Calu3 (cell line): ENCODE measurements around the gene SSUH2. TPM values are rescaled to one million over a fixed set of nuclear protein-coding genes. Genes with fewer than 3 reads are reported as not detected.

Source experiments
- BruUV-seq: library from RNA; stranded (reverse); fragments of 400-500 nt; replicated peaks from 2 replicates; lab custom pipeline; 2021; lab: Mats Ljungman, UMichigan
- CTCF ChIA-PET: fragments of 300-600 bp; sonication (Branson Sonifier 250); formaldehyde crosslinking; loops from one replicate; lab custom pipeline; 2022; ENCODE audit warnings: antibody characterized with exemption; lab: Charles Lee
- DNase-seq: peaks from one replicate; pipeline ENCODE4 v3.0.0; 2022
- H3K27ac Mint-ChIP-seq: one replicate; pipeline ENCODE4 v1.8.0; 2022; ENCODE audit warnings: mixed read lengths; ENCODE audit not compliant: unreplicated experiment
- H3K27me3 Mint-ChIP-seq: one replicate; pipeline ENCODE4 v1.8.0; 2022; ENCODE audit warnings: mixed read lengths; ENCODE audit not compliant: unreplicated experiment
- H3K36me3 Mint-ChIP-seq: one replicate; pipeline ENCODE4 v1.8.0; 2022; ENCODE audit warnings: mild to moderate bottlenecking, moderate library complexity, mixed read lengths; ENCODE audit not compliant: insufficient read depth, unreplicated experiment
- H3K4me1 Mint-ChIP-seq: one replicate; pipeline ENCODE4 v1.8.0; 2022; ENCODE audit warnings: mild to moderate bottlenecking, low read depth, mixed read lengths; ENCODE audit not compliant: unreplicated experiment
- H3K4me3 Mint-ChIP-seq: one replicate; pipeline ENCODE4 v1.8.0; 2022; ENCODE audit warnings: mild to moderate bottlenecking, low read depth, moderate library complexity, mixed read lengths; ENCODE audit not compliant: unreplicated experiment
- H3K9me3 Mint-ChIP-seq: one replicate; pipeline ENCODE4 v1.8.0; 2022; ENCODE audit warnings: low read depth, mixed read lengths; ENCODE audit not compliant: unreplicated experiment
- intact Hi-C: fragments of 100-400 bp; cut with micrococcal nuclease; formaldehyde crosslinking; loops from one replicate; pipeline ENCODE4 v1.10.0; 2022; ENCODE audit not compliant: unreplicated experiment
- total RNA-seq: library from RNA; stranded (reverse); gene quantifications from 2 replicates; pipeline ENCODE4 v1.2.3, GENCODE V29; 2022
- TF ChIP-seq, protein P1 (sequence below): fragments of 200-600 bp; IDR thresholded peaks from one replicate; pipeline ENCODE4 v1.8.0; 2022; ENCODE audit warnings: antibody characterized with exemption; ENCODE audit not compliant: unreplicated experiment

The SSUH2 gene
- total RNA-seq, 1 experiment from 2014 or later: not detected

DNA sequence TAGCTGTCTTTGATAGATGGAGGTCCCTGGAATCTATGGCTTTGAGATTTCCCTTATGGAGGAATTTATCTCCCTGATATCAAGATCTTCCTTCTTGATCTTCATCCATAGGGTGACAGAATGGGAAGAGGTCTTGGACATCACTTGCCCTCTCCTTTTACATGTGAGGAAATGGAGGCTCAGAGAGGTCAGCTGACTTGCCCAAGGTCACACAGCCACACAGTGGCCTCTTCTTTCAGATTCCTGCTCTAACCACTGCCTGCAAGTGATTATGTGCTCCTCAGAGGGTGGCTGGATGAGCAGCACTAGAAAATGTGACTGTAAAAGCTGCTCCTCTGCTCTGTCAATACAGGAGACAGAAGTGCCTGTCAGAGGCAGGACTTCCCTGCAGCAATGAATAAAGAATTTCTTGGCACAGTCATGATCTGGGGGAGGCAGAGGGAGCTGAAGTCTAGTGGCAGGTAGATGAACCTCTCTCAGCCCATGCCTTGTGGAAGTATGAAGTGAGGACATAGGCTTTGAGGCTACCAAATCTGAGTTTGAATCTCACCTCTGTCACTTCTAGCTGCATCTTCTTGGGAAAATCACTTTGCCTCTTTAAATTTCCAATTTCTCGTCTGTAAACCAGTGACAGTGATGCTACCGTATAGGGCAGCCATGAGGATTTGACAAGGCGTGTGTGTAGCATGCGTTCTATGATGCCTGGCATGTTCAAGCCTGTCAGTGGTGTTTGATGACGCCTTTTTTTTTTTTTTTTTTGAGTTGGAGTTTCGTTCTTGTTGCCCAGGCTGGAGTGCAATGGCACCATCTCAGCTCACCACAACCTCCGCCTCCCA is 12.0 kb downstream of the SSUH2 start:
- intact Hi-C loops: no loop called here
- Mint-ChIP-seq H3K9me3 (no peaks in the 10 kb centered on the region), H3K4me3 (no peak overlapping the region), H3K36me3 (peaks cover 9% of the 10 kb centered on the region), H3K4me1 (peaks cover 51% of the 10 kb centered on the region), H3K27me3 (no peaks in the 10 kb centered on the region), H3K27ac (no peak overlapping the region)
- BruUV-seq: no TSS peak
- CTCF ChIA-PET: interaction anchor here (0.7 kb wide), 1 partner anchor 1203 kb away, joined by 3 read pairs; no protein-coding TSS in a partner anchor
- DNase-seq: no peak
- TF ChIP-seq, protein P1, sequence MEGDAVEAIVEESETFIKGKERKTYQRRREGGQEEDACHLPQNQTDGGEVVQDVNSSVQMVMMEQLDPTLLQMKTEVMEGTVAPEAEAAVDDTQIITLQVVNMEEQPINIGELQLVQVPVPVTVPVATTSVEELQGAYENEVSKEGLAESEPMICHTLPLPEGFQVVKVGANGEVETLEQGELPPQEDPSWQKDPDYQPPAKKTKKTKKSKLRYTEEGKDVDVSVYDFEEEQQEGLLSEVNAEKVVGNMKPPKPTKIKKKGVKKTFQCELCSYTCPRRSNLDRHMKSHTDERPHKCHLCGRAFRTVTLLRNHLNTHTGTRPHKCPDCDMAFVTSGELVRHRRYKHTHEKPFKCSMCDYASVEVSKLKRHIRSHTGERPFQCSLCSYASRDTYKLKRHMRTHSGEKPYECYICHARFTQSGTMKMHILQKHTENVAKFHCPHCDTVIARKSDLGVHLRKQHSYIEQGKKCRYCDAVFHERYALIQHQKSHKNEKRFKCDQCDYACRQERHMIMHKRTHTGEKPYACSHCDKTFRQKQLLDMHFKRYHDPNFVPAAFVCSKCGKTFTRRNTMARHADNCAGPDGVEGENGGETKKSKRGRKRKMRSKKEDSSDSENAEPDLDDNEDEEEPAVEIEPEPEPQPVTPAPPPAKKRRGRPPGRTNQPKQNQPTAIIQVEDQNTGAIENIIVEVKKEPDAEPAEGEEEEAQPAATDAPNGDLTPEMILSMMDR: no peak

GRCh38 chr3:8631661-8632060 is 12.9 kb downstream of the SSUH2 start:
- BruUV-seq: no TSS peak
- peaks cover 47% of the 10 kb centered on the region for H3K4me1 Mint-ChIP-seq
- H3K4me3 Mint-ChIP-seq: no peak overlapping the region
- DNase-seq: no peak
- H3K27me3 Mint-ChIP-seq: no peaks in the 10 kb centered on the region
- H3K9me3 Mint-ChIP-seq: no peaks in the 10 kb centered on the region
- intact Hi-C loops: no loop called here
- no peak overlapping the region for H3K27ac Mint-ChIP-seq
- TF ChIP-seq, protein P1: no peak
- CTCF ChIA-PET: no interaction called here
- peaks cover 9% of the 10 kb centered on the region for H3K36me3 Mint-ChIP-seq

- H3K36me3 Mint-ChIP-seq: peaks cover 9% of the 10 kb centered on the region
- peak; percentile 94 for DNase-seq
- no peaks in the 10 kb centered on the region for H3K9me3 Mint-ChIP-seq
- H3K4me1 Mint-ChIP-seq: peaks cover 39% of the 10 kb centered on the region
- H3K27me3 Mint-ChIP-seq: no peaks in the 10 kb centered on the region
- CTCF ChIA-PET: no interaction called here
- intact Hi-C loops: loop anchor here (1.0 kb wide), 1 partner anchor 29 kb away; no protein-coding TSS in a partner anchor
- TF ChIP-seq, protein P1: no peak
- H3K27ac Mint-ChIP-seq: peak overlapping the region; percentile 77
- no peak overlapping the region for H3K4me3 Mint-ChIP-seq
- BruUV-seq: no TSS peak
Observed at GRCh38 chr3:8629151-8630021, 15.2 kb downstream of the SSUH2 start.

- Mint-ChIP-seq H3K36me3 (peaks cover 9% of the 10 kb centered on the region), H3K4me3 (no peak overlapping the region), H3K4me1 (peaks cover 44% of the 10 kb centered on the region), H3K27me3 (no peaks in the 10 kb centered on the region), H3K9me3 (no peaks in the 10 kb centered on the region), H3K27ac (no peak overlapping the region)
- intact Hi-C loops: no loop called here
- CTCF ChIA-PET: no interaction called here
- no peak for DNase-seq
- BruUV-seq: no TSS peak
- TF ChIP-seq, protein P1: no peak
Observed at GRCh38 chr3:8627949-8628348, 16.6 kb downstream of the SSUH2 start.
